NCI-H146 (cell line): Measurements from ENCODE around the gene SLC4A5.
"Not testable (repeated sequence)": the region's sequence is repeated elsewhere in the genome, so short reads cannot be mapped to it uniquely, and the experiment has no call there.

Experiments used
- DNase-seq: peaks from one replicate; lab custom pipeline; 2025; lab: John Stamatoyannopoulos, UW

The SLC4A5 gene

GRCh38 chr2:74199275-74199701 is 143.9 kb downstream of the SLC4A5 start:
- no peak for DNase-seq

DNA sequence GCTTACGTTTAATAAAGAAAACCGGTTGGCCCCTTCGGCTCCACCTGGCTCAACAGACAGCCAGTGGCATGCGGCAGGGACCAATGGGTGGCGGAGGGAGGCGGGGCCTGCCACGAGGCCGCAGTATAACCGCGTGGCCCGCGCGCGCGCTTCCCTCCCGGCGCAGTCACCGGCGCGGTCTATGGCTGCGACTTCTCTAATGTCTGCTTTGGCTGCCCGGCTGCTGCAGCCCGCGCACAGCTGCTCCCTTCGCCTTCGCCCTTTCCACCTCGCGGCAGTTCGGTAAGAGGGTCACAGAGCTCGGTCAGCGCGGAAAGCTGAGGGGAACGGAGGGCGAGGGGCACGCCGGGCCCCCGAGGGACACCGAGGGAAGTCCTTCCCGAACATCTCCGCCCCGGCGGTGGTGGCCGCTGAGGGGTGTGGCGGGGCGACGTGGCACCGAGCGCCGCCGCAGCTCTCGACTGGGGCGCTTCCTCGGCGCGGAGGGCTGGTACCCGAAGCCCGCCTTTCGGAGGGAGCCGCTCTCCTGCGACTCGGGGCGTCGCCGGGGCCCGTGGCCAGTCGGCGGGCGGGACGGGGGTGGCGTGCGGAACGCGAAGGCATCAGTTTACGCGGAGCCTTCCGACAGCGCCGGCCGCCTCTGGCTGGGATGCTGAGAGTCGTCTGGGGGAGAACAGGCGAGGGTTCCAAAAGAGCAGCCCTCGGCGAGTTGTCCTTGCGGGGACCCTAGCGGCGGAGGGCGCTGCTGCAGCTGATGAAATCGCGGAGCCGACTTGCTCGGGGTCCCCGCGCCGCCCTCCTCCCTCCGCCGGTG is 144.5 kb downstream of the SLC4A5 start, which contains the start of gene MTHFD2:
MTHFD2 (plus strand) TSS at position 155 of the 814 bp plus-strand sequence; CDS start at position 182, 27 bp downstream.
- DNase-seq: peak; percentile 99

DNA sequence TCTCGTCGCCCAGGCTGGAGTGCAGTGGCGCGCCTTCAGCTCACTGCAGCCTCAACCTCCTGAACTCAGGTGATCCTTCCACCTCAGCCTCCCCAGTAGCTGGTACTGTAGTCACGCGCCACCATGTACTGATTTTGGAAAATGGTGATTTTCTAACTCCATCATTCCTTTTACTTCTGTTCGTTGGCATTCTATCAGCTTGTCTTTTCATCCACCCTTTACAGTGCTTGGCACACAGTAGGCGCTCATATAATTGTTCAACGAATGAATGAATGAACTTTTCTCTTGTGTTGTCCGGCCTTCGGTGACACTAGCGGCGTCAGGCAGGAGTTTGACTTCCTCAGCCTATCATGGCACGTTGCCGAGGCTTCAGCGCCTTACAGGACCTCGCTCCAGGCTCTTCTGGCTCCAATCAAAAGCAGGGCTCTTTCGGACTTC is 145.2 kb downstream of the SLC4A5 start:
- DNase-seq: no peak

DNA sequence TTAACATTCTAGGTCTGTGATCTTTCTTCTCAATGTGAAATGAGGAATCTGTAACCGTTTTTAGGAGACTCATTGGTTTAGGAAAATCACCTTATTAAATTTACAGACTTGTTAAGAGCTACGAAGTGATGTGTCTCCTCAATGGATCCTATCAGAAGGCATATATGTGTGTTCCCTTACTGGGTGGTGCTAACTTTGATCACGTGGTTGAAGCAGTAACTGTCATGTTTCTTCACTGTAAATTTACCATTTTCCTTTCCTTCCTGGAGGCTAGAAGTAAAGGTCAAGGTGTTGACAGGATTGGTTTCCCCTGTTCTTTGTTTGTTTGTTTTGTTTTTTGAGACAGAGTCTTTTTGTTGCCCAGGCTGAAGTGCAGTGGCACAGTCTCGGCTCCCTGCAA is 146.2 kb downstream of the SLC4A5 start:
- DNase-seq: no peak

- no peak for DNase-seq
Measured at GRCh38 chr2:74194799-74195198, 148.4 kb downstream of the SLC4A5 start.

DNA sequence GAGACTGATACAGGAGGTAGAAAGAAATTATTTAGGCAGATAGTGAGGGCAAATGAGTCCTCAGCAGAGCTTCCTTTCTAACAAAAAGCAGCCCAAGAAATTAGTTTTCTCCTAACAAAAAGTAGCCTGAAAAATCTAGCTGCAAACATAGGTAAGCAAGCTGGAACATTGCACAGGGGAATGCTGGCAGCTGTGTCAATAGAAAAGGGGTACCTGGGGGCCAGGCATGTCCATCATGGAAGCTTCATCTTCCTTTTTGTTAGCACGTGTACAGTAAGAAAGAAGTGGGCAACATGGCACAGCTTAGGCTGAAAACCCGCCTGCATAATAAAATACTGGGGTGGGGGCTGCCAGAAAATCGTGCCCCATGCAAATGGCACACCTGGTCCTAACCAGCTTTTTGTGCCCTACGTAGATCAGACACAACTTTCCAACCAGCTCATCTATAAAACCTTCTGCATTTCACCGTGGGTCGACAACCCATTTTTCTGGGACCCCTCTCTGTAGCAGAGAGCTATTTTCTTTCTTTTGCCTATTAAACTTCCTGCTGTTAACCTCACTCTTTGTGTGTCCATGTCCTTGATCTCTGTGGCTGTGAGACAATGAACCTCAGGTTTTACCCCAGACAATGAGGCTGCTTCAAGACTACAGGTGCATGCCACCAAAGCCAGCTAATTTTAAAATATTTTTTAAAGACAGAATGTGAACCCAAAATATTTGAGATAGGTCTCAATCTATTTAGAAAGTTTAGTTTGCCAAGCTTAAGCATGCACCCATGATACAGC is 151.4 kb downstream of the SLC4A5 start:
- peak; percentile 78 for DNase-seq

GRCh38 chr2:74188696-74189095 is 154.5 kb downstream of the SLC4A5 start:
- no peak for DNase-seq

GRCh38 chr2:74188018-74188601 is 155.1 kb downstream of the SLC4A5 start:
- peak; percentile 44 for DNase-seq

- not testable (repeated sequence) for DNase-seq
Measured at GRCh38 chr2:74186706-74187105, 156.5 kb downstream of the SLC4A5 start.

DNA sequence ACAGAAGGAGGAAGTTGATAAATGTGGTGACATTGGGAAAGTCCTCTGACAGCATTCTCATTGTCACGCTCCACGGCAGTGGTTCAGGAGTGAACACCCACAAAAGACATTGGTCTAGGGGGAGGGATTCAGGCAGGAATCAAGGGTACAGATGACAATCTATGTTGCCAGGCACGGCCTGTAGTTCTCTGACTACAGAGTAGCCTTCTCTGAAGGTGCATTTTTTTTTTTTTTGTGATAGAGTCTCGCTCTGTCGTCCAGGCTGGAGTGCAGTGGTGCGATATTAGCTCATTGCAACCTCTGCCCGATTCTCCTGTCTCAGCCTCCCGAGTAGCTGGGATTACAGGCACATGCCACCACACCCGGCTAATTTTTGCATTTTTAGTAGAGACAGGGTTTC is 157.2 kb downstream of the SLC4A5 start:
- no peak for DNase-seq

DNA sequence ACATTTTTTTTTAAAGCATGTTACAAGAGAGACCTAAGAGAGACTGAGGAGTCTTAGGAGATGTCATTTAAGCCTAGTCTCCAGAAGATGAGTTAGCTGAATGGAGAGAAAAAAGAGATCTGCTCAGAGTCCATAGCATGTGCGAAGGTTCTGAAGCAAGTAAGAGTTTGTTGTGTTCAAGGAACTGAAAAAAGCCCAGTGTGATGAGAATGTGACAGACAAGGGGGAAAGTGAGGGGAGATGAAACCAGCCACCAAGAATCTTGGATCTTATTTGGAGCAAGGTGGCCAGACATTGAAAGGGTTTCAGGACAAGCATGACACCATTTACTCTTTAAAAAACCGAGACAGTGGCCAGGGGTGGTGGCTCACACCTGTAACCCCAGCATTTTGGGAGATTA is 159.3 kb downstream of the SLC4A5 start:
- no peak for DNase-seq

- peak; percentile 61 for DNase-seq
Measured at GRCh38 chr2:74181739-74182138, 161.5 kb downstream of the SLC4A5 start.

GRCh38 chr2:74179063-74179865 is 164.0 kb downstream of the SLC4A5 start:
- no peak for DNase-seq

DNA sequence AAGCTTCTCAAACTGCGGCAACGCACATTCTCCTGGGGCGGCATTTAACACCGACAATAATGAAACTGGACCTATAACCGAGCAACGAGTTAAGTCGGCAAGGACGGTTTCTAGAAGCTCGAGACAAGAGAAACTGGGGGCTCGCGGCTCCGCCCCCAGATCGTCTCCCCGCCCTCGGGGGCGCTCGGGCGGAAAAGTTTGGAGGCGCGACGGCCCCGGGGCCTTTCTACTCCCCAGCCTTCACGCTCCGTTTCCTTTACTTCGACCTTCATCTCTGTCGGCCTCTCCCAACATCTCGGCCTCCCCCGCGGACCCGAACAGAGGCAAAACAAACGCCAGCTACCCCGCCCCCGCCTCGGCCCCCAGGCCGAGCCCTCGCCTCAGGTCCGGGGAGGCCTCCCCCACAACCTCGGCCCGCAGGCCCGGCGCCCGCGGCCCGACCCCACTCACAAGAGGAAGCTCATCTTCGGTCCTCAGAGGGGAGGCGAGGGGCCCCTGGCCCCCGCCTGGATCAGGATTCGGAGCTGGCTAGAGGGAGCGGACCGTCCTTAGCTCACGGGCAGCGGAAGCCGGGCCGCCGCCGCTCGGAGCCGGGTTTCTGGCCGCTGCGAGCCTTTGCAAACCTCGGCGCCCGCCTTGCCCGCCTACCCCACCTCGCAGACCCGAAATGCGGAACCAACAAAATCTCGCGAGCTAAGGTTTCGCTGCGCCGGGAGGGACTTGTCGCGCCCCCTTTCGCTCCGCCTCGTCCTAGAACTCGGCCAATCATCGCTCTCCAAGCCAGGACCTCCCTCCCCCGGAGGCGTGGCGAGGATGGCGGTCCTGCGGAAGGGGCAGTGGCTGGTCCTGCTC is 164.8 kb downstream of the SLC4A5 start, which contains the start of gene MOB1A:
MOB1A (minus strand) TSS at position 669 of the 852 bp plus-strand sequence; CDS start at position 464, 205 bp downstream.
- DNase-seq: peak; percentile 99

DNA sequence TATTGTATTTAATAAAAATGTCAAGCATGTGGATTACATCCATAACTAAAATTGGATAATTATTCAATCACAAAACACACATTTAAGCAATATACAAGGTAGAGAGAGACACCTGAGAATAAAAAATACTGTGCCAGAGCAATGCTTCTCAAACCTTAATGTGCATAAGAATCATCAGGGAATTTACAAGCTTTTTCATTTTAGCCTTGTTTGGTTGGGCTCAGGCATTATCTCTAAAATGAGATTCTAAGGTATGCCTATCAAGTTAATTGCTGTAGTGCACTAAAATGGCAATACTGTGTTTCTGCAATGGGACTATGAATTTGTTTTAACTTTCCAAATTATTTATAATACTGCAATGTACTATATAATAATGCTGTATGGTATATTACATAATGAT is 165.5 kb downstream of the SLC4A5 start:
- DNase-seq: no peak

GRCh38 chr2:74174909-74175308 is 168.3 kb downstream of the SLC4A5 start:
- DNase-seq: no peak

GRCh38 chr2:74168739-74169138 is 174.5 kb downstream of the SLC4A5 start:
- DNase-seq: no peak
